ENCODE results near the gene GNAQ. TPM values are rescaled to one million over a fixed set of nuclear protein-coding genes. Genes with fewer than 3 reads are reported as not detected.

GNAQ gene
- total and polyA plus RNA-seq, 2 of the 13 experiments (the other 11 are each of a cell fraction or from before 2014, with no cell fraction given), result 16.5 to 17.7 TPM

GRCh38 chr9:78004478-78005229, 27.0 kb downstream of the GNAQ start (continued):
- 0 out of 2 replicates have a peak, but pooled peaks have one; percentile 12 for TF ChIP-seq TCF7 (IDR thresholded peaks at IDR 0.05; ENCODE audit: low read depth)
- TF ChIP-seq ADNP (CRISPR knock-in tag; IDR thresholded peaks at IDR 0.05), result no peak
- no peak for TF ChIP-seq AGO1 (IDR thresholded peaks at IDR 0.05; ENCODE audit: low read depth, low read length, poor library complexity, severe bottlenecking)
- TF ChIP-seq SIX1 (CRISPR knock-in tag; IDR thresholded peaks at IDR 0.05; ENCODE audit: borderline replicate concordance), result no peak
- no peak for TF ChIP-seq ZIK1 (CRISPR knock-in tag; IDR thresholded peaks at IDR 0.05; ENCODE audit: borderline replicate concordance, low read depth)
- no peak for TF ChIP-seq ZNF142 (CRISPR knock-in tag; IDR thresholded peaks at IDR 0.05)
- no peak for TF ChIP-seq SMYD3 (CRISPR knock-in tag; IDR thresholded peaks at IDR 0.05)
- TF ChIP-seq, protein P1, sequence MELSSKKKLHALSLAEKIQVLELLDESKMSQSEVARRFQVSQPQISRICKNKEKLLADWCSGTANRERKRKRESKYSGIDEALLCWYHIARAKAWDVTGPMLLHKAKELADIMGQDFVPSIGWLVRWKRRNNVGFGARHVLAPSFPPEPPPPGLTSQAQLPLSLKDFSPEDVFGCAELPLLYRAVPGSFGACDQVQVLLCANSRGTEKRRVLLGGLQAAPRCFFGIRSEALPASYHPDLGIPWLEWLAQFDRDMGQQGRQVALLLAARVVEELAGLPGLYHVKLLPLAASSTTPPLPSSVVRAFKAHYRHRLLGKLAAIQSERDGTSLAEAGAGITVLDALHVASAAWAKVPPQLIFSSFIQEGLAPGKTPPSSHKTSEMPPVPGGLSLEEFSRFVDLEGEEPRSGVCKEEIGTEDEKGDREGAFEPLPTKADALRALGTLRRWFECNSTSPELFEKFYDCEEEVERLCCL (CRISPR knock-in tag; IDR thresholded peaks at IDR 0.05; ENCODE audit: borderline replicate concordance), result no peak
- TF ChIP-seq ATF5 (CRISPR knock-in tag; IDR thresholded peaks at IDR 0.05; ENCODE audit: low read depth), result no peak
- no peak for TF ChIP-seq KLF9 (CRISPR knock-in tag; IDR thresholded peaks at IDR 0.05; ENCODE audit: low read depth)
- no peak for TF ChIP-seq TERF1 (CRISPR knock-in tag; IDR thresholded peaks at IDR 0.05)
- no peak for TF ChIP-seq ATF4 (CRISPR knock-in tag; IDR thresholded peaks at IDR 0.05)
- TF ChIP-seq, protein P2, sequence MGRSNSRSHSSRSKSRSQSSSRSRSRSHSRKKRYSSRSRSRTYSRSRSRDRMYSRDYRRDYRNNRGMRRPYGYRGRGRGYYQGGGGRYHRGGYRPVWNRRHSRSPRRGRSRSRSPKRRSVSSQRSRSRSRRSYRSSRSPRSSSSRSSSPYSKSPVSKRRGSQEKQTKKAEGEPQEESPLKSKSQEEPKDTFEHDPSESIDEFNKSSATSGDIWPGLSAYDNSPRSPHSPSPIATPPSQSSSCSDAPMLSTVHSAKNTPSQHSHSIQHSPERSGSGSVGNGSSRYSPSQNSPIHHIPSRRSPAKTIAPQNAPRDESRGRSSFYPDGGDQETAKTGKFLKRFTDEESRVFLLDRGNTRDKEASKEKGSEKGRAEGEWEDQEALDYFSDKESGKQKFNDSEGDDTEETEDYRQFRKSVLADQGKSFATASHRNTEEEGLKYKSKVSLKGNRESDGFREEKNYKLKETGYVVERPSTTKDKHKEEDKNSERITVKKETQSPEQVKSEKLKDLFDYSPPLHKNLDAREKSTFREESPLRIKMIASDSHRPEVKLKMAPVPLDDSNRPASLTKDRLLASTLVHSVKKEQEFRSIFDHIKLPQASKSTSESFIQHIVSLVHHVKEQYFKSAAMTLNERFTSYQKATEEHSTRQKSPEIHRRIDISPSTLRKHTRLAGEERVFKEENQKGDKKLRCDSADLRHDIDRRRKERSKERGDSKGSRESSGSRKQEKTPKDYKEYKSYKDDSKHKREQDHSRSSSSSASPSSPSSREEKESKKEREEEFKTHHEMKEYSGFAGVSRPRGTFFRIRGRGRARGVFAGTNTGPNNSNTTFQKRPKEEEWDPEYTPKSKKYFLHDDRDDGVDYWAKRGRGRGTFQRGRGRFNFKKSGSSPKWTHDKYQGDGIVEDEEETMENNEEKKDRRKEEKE (IDR thresholded peaks at IDR 0.05), result no peak
- TF ChIP-seq NR2F1 (CRISPR knock-in tag; IDR thresholded peaks at IDR 0.05), result no peak

All from HepG2 (cell line).